Measurements from ENCODE around the gene GSTM3.
"Not testable (repeated sequence)": the region's sequence is repeated elsewhere in the genome, so short reads cannot be mapped to it uniquely, and the experiment has no call there.

Gene GSTM3

GRCh38 chr1:109756848-109757521, 16.1 kb upstream of the GSTM3 start:
- no peak for DNase-seq (ENCODE audit: low read depth)
- no peak overlapping the region for H3K4me3 ChIP-seq (ENCODE audit: control insufficient read depth, low read depth, low read length)
- TF ChIP-seq CTCF (IDR thresholded peaks at IDR 0.05; ENCODE audit: control insufficient read depth, insufficient read depth, low read depth, low read length, missing control alignments) = no peak

- DNase-seq (ENCODE audit: low read depth); H3K4me3 ChIP-seq (ENCODE audit: control insufficient read depth, low read depth, low read length): not testable (repeated sequence)
Measured at GRCh38 chr1:109756325-109756724, 15.5 kb upstream of the GSTM3 start.

- no peak for DNase-seq (ENCODE audit: low read depth)
- H3K4me3 ChIP-seq (ENCODE audit: control insufficient read depth, low read depth, low read length) = no peak overlapping the region
- TF ChIP-seq CTCF (IDR thresholded peaks at IDR 0.05; ENCODE audit: control insufficient read depth, insufficient read depth, low read depth, low read length, missing control alignments) = no peak
Measured at GRCh38 chr1:109754738-109755137, 13.9 kb upstream of the GSTM3 start.

- TF ChIP-seq CTCF (IDR thresholded peaks at IDR 0.05; ENCODE audit: control insufficient read depth, insufficient read depth, low read depth, low read length, missing control alignments) = no peak
- no peak for DNase-seq (ENCODE audit: low read depth)
- H3K4me3 ChIP-seq (ENCODE audit: control insufficient read depth, low read depth, low read length) = no peak overlapping the region
Measured at GRCh38 chr1:109751531-109752260, 10.9 kb upstream of the GSTM3 start.

GRCh38 chr1:109750920-109751319, 10.1 kb upstream of the GSTM3 start:
- TF ChIP-seq CTCF (IDR thresholded peaks at IDR 0.05; ENCODE audit: control insufficient read depth, insufficient read depth, low read depth, low read length, missing control alignments) = no peak
- no peak for DNase-seq (ENCODE audit: low read depth)
- H3K4me3 ChIP-seq (ENCODE audit: control insufficient read depth, low read depth, low read length) = no peak overlapping the region

- no peak overlapping the region for H3K4me3 ChIP-seq (ENCODE audit: control insufficient read depth, low read depth, low read length)
- TF ChIP-seq CTCF (IDR thresholded peaks at IDR 0.05; ENCODE audit: control insufficient read depth, insufficient read depth, low read depth, low read length, missing control alignments) = no peak
- DNase-seq (ENCODE audit: low read depth) = no peak
Measured at GRCh38 chr1:109750241-109750882, 9.5 kb upstream of the GSTM3 start.

GRCh38 chr1:109749221-109749620, 8.4 kb upstream of the GSTM3 start:
- no peak for DNase-seq (ENCODE audit: low read depth)
- TF ChIP-seq CTCF (IDR thresholded peaks at IDR 0.05; ENCODE audit: control insufficient read depth, insufficient read depth, low read depth, low read length, missing control alignments) = no peak
- H3K4me3 ChIP-seq (ENCODE audit: control insufficient read depth, low read depth, low read length) = no peak overlapping the region

- not testable (repeated sequence) for H3K4me3 ChIP-seq (ENCODE audit: control insufficient read depth, low read depth, low read length); DNase-seq (ENCODE audit: low read depth)
Measured at GRCh38 chr1:109748311-109748710, 7.5 kb upstream of the GSTM3 start.
